Fibroblast of villous mesenchyme (primary cell): Measurements from ENCODE around the gene SIDT1. TPM values are rescaled to one million over a fixed set of nuclear protein-coding genes. Genes with fewer than 3 reads are reported as not detected.

Source experiments
- DNase-seq: peaks from one replicate; pipeline ENCODE4 v3.0.0-alpha.2; 2010; ENCODE audit warnings: low read depth
- H3K4me3 ChIP-seq: 2 replicates; pipeline ENCODE4 v1.5.1; 2011; ENCODE audit warnings: low read depth, mild to moderate bottlenecking, low read length
- total RNA-seq: library from RNA; depleted of rRNA; stranded (reverse); fragments of >200 nt; gene quantifications from 2 replicates; pipeline ENCODE4 v1.2.3, GENCODE V29; 2012
- TF ChIP-seq, protein P1 (sequence below): IDR thresholded peaks from 2 replicates; pipeline ENCODE4 v1.5.1; 2012; ENCODE audit warnings: low read depth, mild to moderate bottlenecking, low read length; ENCODE audit not compliant: insufficient read depth

Gene SIDT1
- total RNA-seq, 1 donor = not detected

- DNase-seq = peak; percentile 61
- TF ChIP-seq, protein P1, sequence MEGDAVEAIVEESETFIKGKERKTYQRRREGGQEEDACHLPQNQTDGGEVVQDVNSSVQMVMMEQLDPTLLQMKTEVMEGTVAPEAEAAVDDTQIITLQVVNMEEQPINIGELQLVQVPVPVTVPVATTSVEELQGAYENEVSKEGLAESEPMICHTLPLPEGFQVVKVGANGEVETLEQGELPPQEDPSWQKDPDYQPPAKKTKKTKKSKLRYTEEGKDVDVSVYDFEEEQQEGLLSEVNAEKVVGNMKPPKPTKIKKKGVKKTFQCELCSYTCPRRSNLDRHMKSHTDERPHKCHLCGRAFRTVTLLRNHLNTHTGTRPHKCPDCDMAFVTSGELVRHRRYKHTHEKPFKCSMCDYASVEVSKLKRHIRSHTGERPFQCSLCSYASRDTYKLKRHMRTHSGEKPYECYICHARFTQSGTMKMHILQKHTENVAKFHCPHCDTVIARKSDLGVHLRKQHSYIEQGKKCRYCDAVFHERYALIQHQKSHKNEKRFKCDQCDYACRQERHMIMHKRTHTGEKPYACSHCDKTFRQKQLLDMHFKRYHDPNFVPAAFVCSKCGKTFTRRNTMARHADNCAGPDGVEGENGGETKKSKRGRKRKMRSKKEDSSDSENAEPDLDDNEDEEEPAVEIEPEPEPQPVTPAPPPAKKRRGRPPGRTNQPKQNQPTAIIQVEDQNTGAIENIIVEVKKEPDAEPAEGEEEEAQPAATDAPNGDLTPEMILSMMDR = peak; percentile 93
- no peak overlapping the region for H3K4me3 ChIP-seq
Observed at GRCh38 chr3:113626503-113627371, 94.4 kb downstream of the SIDT1 start.

GRCh38 chr3:113628316-113628715 is 96.0 kb downstream of the SIDT1 start:
- TF ChIP-seq, protein P1 = no peak
- H3K4me3 ChIP-seq = no peak overlapping the region
- DNase-seq = no peak

DNA sequence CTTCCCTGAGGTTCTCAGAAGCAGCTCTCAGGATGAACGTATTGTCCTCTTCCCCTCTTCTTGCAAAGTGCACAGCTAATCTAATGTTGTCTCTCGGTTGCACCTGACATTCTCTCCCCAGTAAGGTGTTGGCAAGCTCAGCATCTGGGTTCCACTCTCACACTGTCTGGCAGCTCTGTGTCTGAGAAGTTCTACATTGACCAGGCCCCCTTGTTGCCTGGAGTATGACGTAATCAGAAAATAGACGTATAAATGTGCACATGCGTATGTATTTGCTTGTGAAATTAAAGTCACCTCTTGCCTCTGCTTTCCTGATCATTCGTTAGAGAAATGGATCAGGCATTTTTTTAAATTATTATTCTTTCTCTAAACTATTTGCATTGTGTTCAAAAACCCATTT is 96.4 kb downstream of the SIDT1 start:
- TF ChIP-seq, protein P1 = no peak
- no peak overlapping the region for H3K4me3 ChIP-seq
- no peak for DNase-seq

DNA sequence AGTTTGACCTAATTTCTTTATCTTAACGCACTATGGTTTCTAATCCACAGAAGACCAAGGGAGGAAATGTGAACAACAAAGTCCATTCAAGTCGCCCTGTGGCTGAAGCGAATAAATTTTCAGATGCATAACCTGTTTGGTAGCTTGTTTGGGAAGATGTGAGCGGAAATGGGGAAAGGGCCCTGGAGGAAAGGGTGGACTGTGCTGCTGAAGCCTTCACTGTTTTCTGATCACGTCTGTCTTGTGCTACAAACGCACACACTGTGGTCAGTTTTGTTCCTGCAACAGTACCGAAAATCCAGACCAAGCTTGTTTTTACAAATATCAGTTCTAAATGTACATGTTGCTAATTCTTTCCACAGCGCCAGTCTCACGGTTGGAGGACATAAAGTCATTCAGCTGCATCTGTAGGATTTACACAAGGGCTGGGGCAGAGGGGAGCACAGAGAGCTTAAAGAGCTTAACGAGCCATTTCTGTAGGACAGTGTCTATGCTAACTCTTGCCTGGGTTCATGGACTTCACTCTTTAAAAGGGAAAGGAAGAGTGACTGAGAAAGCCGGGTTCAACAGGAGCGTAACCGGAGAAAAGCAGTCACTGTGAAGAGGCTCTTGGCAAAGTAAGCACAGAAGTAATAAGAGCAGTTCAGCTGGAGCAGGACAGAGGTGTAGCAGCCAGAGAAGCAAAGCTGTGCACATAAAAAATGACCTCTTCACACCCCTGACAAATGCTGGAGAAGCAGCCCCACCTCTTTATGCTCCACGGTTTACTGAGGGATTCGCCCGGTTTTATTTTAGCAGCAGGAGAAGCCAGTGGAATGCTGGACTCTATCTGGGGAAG is 97.4 kb downstream of the SIDT1 start:
- TF ChIP-seq, protein P1 = no peak
- H3K4me3 ChIP-seq = no peak overlapping the region
- peak; percentile 6 for DNase-seq

DNA sequence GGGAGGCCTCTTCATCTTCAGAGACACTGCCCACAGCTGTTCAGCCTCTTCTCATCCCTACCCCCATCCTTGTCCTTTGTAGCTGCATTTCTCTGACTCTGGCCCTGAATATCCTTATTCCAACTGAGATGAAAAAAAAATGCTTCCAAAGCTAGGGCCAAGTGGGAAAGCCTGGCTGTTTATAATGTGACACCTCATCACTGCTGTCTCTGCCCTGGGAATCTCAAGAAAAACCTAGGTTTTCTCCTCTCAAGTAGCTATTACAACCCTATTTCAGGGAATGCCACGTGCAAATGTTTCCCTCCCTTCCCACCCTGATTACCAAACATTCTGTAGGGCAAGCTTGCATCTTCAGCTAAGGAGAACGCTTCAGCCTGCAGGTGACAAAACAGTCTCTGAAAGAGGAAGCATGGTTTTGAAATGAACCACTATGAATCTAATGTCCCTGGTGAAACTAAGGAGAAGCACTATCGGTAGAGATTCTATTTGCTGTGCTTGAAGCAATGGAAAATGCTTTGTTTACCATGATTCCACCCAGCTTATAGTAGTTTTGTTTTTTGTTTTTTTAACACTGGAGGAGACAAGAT is 98.7 kb downstream of the SIDT1 start:
- DNase-seq = no peak
- TF ChIP-seq, protein P1 = no peak
- no peak overlapping the region for H3K4me3 ChIP-seq

GRCh38 chr3:113631573-113631972 is 99.2 kb downstream of the SIDT1 start:
- TF ChIP-seq, protein P1 = no peak
- H3K4me3 ChIP-seq = no peak overlapping the region
- DNase-seq = no peak
